A549 treated with DMSO at 1 μM for 4 hours (cell line): ENCODE measurements around the gene RASSF1. TPM values are rescaled to one million over a fixed set of nuclear protein-coding genes. Genes with fewer than 3 reads are reported as not detected.

Experiments
- total RNA-seq: library from RNA; stranded (reverse); fragments of 200-300 nt; extraction: Qiagen RNA extraction; gene quantifications from 5 replicates; pipeline ENCODE4 v1.2.3, GENCODE V29; 2022; ENCODE audit warnings: low read depth

Gene RASSF1
- total RNA-seq, result 18.0 to 19.6 TPM (median 19.3 TPM) in 5 replicates

GRCh38 chr3:50340448-50341329 is at the start of gene RASSF1:
TSS of gene RASSF1 (minus strand) at chr3:50340836. CDS start at chr3:50340805, 31 bp downstream.

DNA sequence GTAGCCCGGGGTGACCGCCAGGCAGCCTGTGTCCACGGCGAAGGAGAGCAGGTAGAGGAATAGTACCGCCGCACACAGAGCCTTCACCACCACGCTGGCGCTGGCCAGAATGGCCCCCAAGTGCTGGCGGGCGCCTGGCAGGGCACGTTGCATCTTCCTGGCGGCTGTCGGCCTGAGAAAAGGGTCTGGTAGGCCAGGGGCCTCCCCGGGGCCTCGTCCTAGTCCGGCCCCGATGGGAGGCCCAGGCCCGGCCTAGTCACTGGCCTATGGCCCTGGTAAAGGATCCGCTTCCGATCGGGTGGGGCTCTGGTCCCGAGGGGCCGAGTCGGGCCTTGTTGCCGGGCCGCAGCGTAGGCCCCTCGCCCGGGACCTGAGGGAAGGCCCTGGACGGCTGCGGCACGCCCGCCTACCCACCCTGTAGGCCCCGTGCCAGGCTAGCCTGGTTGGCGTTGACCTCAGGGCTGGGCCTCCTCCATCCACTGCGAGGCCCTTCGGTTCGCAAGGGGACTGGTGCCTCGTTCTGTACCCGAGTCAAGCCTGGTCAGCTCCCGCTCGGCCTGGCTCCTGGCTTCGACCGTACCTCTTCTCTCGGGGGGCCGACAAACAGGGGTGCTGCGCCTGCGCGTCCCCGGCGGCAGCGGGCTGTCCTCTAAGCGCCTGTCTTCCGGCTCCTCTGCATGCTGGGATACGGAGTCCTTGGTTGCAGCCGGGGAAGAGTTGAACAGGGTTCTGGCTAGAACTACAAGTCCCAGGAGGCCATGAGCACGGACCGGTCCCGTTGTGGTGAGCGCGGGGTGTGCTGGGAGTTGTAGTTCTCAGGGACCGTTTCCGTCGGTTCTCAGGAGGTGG is 18.5 kb upstream of the RASSF1 start, which contains the start of gene TMEM115:
Gene TMEM115, minus strand, starts transcription at position 611 of the 849 bp plus-strand sequence. Its CDS starts 458 bp downstream, at position 153.

DNA sequence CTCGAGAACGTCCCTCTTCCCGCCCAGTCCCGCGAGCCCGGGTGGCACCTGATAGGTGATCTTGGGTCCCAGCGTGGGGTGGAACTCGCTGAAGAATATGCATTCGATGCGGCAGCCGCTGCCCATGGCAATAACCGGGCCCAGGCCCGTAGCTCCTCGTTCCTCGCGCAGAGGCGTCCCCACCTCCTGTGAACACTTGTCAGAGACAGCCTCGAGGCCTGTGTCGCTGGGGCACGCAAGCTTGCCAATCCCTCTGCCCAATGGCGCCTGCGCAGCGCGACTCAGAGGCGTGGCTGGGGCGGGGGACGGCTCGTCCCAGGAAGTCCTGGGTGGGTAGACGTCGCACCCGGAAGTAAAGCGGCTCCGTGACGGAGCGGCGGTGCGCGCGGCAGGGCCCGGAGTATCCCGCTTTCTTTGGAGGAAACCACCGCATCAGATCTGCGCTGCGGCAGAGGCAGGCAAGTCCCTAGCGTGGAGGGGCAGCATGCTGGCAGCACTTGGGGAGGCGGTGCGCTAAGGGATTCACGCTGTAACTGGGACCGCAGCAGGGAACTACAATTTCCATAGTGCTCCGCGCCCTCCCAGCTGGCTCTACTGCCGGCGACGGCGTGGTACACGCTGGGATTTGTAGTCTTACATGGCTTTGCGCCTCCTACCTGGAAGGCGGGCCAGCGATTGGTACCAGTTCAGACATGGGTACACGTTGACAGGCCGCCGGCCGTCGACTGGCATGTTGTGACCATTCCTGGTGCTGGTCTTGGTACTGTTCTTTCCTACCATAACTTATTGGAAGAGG is 10.1 kb upstream of the RASSF1 start, which contains the start of the genes CYB561D2 and NPRL2:
Gene CYB561D2, plus strand, starts transcription at position 336 of the 796 bp plus-strand sequence. CDS start 572 bp downstream, outside the sequence.
Gene NPRL2, minus strand, starts transcription at position 249 of the 796 bp plus-strand sequence. Its CDS starts 123 bp downstream, at position 126.

GRCh38 chr3:50345586-50346234 is 5.1 kb upstream of the RASSF1 start, which contains the start of gene ZMYND10:
TSS of gene ZMYND10 (minus strand) at chr3:50345732. CDS start at chr3:50345579, 153 bp downstream.

GRCh38 chr3:50327943-50328691 is 12.5 kb downstream of the RASSF1 start, which contains the start of gene TUSC2:
TSS of gene TUSC2 (minus strand) at chr3:50328223. CDS start at chr3:50328099, 124 bp downstream.

DNA sequence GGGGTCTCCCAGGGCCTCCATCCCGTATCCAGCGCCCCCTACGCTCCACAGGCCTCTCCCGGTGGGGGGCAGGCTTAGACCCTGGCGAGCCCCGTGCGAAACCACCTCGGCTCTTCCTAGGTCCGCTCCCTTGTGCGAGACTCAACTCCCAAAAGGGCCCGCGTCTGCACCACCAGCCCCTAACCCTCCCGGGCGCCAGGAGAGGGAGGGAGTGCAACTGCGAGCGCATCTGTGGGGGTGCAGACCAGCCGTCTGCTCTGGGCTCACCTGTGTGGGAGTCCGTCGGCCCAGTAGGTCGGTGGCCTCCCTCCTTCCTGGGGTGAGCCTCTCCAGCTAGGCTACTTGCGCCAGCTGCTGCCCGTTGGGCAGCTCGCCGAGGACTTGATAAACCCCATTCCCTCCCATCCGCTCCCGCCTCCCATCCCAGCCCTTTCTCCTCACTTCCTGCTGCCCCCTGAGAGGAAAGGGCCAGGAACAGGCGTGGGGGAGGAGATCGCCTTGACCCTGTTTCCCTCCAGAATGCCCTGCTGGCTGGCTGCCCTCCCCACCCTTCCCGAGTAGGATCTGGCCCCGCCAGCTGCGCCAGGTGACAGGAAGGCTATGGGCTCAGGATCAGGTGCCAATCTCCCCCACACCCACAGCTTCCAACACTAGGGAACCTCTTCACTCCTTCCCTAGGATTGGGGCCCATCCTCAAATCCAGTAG is 18.1 kb downstream of the RASSF1 start, which contains the start of gene HYAL2:
Gene HYAL2, minus strand, starts transcription at position 360 of the 706 bp plus-strand sequence. CDS start 2,256 bp downstream, outside the sequence.

GRCh38 chr3:50303013-50303815 is 37.4 kb downstream of the RASSF1 start, which contains the start of gene HYAL1:
TSS of gene HYAL1 (minus strand) at chr3:50303574. CDS start at chr3:50302956, 618 bp downstream.

DNA sequence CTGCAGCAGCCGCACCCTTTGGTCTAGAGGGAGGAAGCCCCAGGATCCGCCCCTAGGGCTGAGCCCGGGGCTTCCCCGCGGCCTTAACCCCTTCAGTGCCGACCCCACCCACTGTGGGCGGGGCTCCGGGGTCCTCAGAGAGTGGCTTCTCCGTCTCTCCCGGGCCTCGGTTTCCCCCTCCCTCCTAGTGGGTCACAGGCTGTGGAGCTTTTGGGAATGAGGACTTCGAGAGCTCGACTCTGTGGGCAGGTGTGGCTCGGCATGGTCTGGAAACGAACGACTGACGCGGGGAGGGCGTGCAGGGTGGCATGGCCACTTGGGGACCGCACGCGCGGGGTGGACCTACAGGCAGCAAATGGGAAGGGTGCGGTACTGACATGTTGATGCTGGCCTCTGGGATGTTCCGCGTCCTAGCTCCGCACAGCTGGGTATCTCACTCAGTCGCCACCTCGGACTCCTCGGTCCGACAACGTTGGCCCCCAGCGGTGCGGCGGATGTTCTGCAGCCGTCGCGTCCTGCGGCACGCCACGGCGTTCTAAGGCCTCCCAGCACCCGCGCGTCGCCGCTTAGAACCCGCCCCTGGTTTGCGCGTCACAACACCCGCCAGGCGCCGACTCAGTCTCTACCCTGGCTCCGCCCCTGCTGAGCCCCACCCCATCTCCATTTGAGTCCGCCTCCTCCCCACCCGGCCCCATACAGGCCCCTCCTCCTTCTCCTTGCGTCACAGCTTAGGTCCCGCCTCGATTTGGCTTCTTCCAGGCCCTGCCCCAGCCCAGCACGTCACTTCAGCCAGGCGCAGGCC is 41.6 kb downstream of the RASSF1 start, which contains the start of the genes HYAL3 and NAA80:
Gene HYAL3, minus strand, starts transcription at position 570 of the 802 bp plus-strand sequence. CDS start 3,803 bp downstream, outside the sequence.
Gene NAA80, minus strand, starts transcription at position 570 of the 802 bp plus-strand sequence. CDS start 1,942 bp downstream, outside the sequence.

GRCh38 chr3:50292159-50293078 is 48.2 kb downstream of the RASSF1 start, which contains the start of gene IFRD2:
TSS of gene IFRD2 (minus strand) at chr3:50292429. CDS start at chr3:50292274, 155 bp downstream.

Other genes with a start within 250 kb of the RASSF1 start
- gene SEMA3F, start 185.5 kb downstream of the RASSF1 start, total RNA-seq, result 7.7 to 9.8 TPM (median 9.3 TPM) in 5 replicates
- 0.09 TPM in 1 of 5 replicates, not detected in the others for gene GNAT1, start 149.2 kb downstream of the RASSF1 start, total RNA-seq
- gene SLC38A3, start 135.6 kb downstream of the RASSF1 start, total RNA-seq, result 0.07 TPM in 1 of 5 replicates, not detected in the others
- gene GNAI2, start 104.6 kb downstream of the RASSF1 start, total RNA-seq, result 34.6 to 46.7 TPM (median 40.0 TPM) in 5 replicates
- 6.7 to 8.1 TPM (median 6.9 TPM) in 5 replicates for gene SEMA3B, start 71.7 kb downstream of the RASSF1 start, total RNA-seq
- 0.05 to 0.06 TPM in 2 of 5 replicates, not detected in the others for gene LSMEM2, start 61.7 kb downstream of the RASSF1 start, total RNA-seq
- 75.3 to 98.9 TPM (median 94.1 TPM) in 5 replicates for gene IFRD2, start 48.4 kb downstream of the RASSF1 start, total RNA-seq
- 6.7 to 10.9 TPM (median 8.1 TPM) in 5 replicates for gene HYAL3, start 41.4 kb downstream of the RASSF1 start, total RNA-seq
- gene NAA80, start 41.4 kb downstream of the RASSF1 start, total RNA-seq, result 4.8 to 6.7 TPM (median 5.1 TPM) in 5 replicates
- 0.28 to 0.45 TPM (median 0.33 TPM) in 5 replicates for gene HYAL1, start 37.3 kb downstream of the RASSF1 start, total RNA-seq
- gene HYAL2, start 18.1 kb downstream of the RASSF1 start, total RNA-seq, result 19.8 to 26.8 TPM (median 22.6 TPM) in 5 replicates
- gene TUSC2, start 12.6 kb downstream of the RASSF1 start, total RNA-seq, result 25.9 to 35.4 TPM (median 33.7 TPM) in 5 replicates
- 0.53 to 1.2 TPM (median 1.00 TPM) in 5 replicates for gene ZMYND10, start 4.9 kb upstream of the RASSF1 start, total RNA-seq
- 12.8 to 14.0 TPM (median 13.3 TPM) in 5 replicates for gene NPRL2, start 9.9 kb upstream of the RASSF1 start, total RNA-seq
- gene CYB561D2, start 10.0 kb upstream of the RASSF1 start, total RNA-seq, result 17.2 to 23.0 TPM (median 22.0 TPM) in 5 replicates
- gene TMEM115, start 18.7 kb upstream of the RASSF1 start, total RNA-seq, result 40.0 to 48.2 TPM (median 43.0 TPM) in 5 replicates
- 0.36 to 0.78 TPM (median 0.42 TPM) in 5 replicates for gene CACNA2D2, start 162.8 kb upstream of the RASSF1 start, total RNA-seq
- gene C3orf18, start 226.9 kb upstream of the RASSF1 start, total RNA-seq, result 2.2 to 3.1 TPM (median 2.8 TPM) in 5 replicates
- gene HEMK1, start 228.7 kb upstream of the RASSF1 start, total RNA-seq, result 3.5 to 7.6 TPM (median 7.0 TPM) in 5 replicates